Kidney (tissue), 14 donors: ENCODE results near the gene FAM131A. TPM values are rescaled to one million over a fixed set of nuclear protein-coding genes. Genes with fewer than 3 reads are reported as not detected.
A peak's percentile ranks its signal among the peaks of the same experiment; 100 is the strongest.

ENCODE experiments used
- DNase-seq, 5 donors: peaks; one replicate each; pipeline ENCODE4 v3.0.0-alpha.2; 2013 to 2020
- FAIRE-seq: peaks from 2 replicates; lab custom pipeline; 2012; peaks lifted over from hg19 to GRCh38; lab: Jason Lieb, UNC
- H3K27ac ChIP-seq, 2 donors: one replicate each; pipeline ENCODE4 v1.7.0; 2013; ENCODE audit warnings: low read depth in 2 of 2, low read length in 2 of 2, inconsistent platforms in 1 of 2
- H3K27me3 ChIP-seq: one replicate; pipeline ENCODE4 v1.7.1; 2013; ENCODE audit warnings: low read length, inconsistent platforms; ENCODE audit not compliant: control insufficient read depth, insufficient read depth
- H3K36me3 ChIP-seq, 3 donors: one replicate each; pipeline versions ENCODE4 v1.7.0 to v1.7.1; 2013; ENCODE audit warnings: low read length in 3 of 3, control low read depth in 1 of 3, inconsistent platforms in 1 of 3; ENCODE audit not compliant: insufficient read depth in 3 of 3, control insufficient read depth in 2 of 3
- H3K4me1 ChIP-seq, 3 donors: one replicate each; pipeline versions ENCODE4 v1.7.0 to v1.7.1; 2013; ENCODE audit warnings: low read length in 3 of 3, inconsistent platforms in 1 of 3, low read depth in 1 of 3; ENCODE audit not compliant: control insufficient read depth in 2 of 3, insufficient read depth in 2 of 3
- H3K4me3 ChIP-seq, 3 donors: one replicate each; pipeline versions ENCODE4 v1.7.0 to v1.8.1; 2013; ENCODE audit warnings: low read length in 3 of 3, control low read depth in 1 of 3, inconsistent platforms in 1 of 3
- H3K9ac ChIP-seq, 3 donors: one replicate each; pipeline versions ENCODE4 v1.7.0 to v1.7.1; 2013; ENCODE audit warnings: low read length in 3 of 3, control low read depth in 1 of 3, inconsistent platforms in 1 of 3
- H3K9me3 ChIP-seq, 3 donors: one replicate each; pipeline versions ENCODE4 v1.7.0 to v1.7.1; 2013; ENCODE audit warnings: low read length in 3 of 3, control low read depth in 1 of 3, inconsistent platforms in 1 of 3; ENCODE audit not compliant: control insufficient read depth in 2 of 3, insufficient read depth in 1 of 3
- intact Hi-C: fragments of 100-400 bp; cut with DNase I; formaldehyde crosslinking; loops from one replicate; pipeline ENCODE4 v1.11.1; 2022
- polyA plus RNA-seq: library from polyadenylated mRNA; stranded (reverse); fragments of 350-450 nt; fragmentation: Illumina TruSeq; extraction: RNeasy Lipid Tissue Mini Kit (QIAGEN cat#74804); gene quantifications from one replicate; pipeline ENCODE4 v1.2.3, GENCODE V29; 2014; ENCODE audit warnings: low read depth, low replicate concordance; ENCODE audit not compliant: insufficient read depth
- total RNA-seq: library from RNA; stranded (reverse); fragmentation: NEBNext Ultra II Directional; extraction: Animal tissue kit (Norgen Biotek cat#: 25700); gene quantifications from one replicate; pipeline ENCODE4 v1.2.1, GENCODE V29; 2021
- TF ChIP-seq, protein P1 (sequence below): IDR thresholded peaks from 3 replicates; pipeline ENCODE4 v1.5.1; 2012; ENCODE audit warnings: mild to moderate bottlenecking, moderate library complexity, borderline replicate concordance; ENCODE audit not compliant: insufficient read depth; ENCODE audit errors: extremely low read depth
- donor health status: control.
- donor health status: control.
- donor health status: control.
- donor health status: control.
- donor health status: control.
- donor health status: DM: yes; HTN: yes; CAD: no.
- donor health status: Normal renal cell carcinoma (clear cell type).

The FAM131A gene
- total and polyA plus RNA-seq, 2 donors from 2014 or later = 14.0 to 20.1 TPM

DNA sequence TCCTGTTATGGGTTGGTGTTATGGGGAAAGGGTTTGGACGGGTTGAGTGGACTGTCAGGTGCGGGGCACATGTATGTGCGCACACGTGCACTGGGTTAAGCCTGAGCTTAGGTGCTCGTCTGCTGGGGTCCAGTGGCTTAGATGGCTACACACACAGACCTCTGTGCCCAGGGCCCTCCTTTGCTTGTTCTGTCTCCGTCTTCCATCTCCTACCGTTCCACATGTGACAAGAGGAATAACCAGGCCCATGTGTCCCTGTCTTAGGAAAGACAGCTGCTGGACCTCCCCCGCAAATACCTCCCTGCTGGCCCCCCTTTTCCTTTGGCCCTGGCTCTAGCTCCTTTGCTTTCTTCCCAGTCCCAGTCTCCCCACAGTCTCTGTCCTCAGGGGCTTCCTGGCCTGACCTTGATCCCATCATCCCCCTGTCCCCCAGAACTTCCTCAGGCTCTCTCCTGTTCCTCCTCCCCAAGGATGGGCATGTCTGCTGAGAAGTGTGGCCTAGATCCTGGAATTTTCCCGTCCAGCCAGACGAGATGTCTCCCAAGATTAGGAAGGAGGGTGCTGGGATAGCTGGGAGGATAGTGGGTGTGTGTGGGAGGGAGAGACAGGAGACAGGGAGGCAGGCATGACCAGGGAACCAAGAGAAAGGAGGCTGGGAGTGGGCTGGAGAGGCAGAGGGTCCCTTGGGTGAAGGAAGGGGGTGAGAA lies 41.4 kb downstream of the FAM131A start:
- FAIRE-seq (no peak), DNase-seq (peak in 2 of 5 donors; percentile 42 to 75)
- Histone ChIP-seq H3K36me3 (no peaks in the 10 kb centered on the region), H3K27me3 (peaks cover 4% of the 10 kb centered on the region), H3K27ac (peak overlapping the region; percentile 80 to 86), H3K9ac (peak overlapping the region in 1 of 3 donors; percentile 51), H3K4me3 (peak overlapping the region; percentile 24 to 32 (median 25)), H3K9me3 (no peaks in the 10 kb centered on the region), H3K4me1 (peaks cover 2 to 24% (median 4%) of the 10 kb centered on the region in 3 donors)
- intact Hi-C loops = loop anchor here (10.0 kb wide), 1 partner anchor 166 kb away; no protein-coding TSS in a partner anchor
- TF ChIP-seq, protein P1, sequence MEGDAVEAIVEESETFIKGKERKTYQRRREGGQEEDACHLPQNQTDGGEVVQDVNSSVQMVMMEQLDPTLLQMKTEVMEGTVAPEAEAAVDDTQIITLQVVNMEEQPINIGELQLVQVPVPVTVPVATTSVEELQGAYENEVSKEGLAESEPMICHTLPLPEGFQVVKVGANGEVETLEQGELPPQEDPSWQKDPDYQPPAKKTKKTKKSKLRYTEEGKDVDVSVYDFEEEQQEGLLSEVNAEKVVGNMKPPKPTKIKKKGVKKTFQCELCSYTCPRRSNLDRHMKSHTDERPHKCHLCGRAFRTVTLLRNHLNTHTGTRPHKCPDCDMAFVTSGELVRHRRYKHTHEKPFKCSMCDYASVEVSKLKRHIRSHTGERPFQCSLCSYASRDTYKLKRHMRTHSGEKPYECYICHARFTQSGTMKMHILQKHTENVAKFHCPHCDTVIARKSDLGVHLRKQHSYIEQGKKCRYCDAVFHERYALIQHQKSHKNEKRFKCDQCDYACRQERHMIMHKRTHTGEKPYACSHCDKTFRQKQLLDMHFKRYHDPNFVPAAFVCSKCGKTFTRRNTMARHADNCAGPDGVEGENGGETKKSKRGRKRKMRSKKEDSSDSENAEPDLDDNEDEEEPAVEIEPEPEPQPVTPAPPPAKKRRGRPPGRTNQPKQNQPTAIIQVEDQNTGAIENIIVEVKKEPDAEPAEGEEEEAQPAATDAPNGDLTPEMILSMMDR = no peak

DNA sequence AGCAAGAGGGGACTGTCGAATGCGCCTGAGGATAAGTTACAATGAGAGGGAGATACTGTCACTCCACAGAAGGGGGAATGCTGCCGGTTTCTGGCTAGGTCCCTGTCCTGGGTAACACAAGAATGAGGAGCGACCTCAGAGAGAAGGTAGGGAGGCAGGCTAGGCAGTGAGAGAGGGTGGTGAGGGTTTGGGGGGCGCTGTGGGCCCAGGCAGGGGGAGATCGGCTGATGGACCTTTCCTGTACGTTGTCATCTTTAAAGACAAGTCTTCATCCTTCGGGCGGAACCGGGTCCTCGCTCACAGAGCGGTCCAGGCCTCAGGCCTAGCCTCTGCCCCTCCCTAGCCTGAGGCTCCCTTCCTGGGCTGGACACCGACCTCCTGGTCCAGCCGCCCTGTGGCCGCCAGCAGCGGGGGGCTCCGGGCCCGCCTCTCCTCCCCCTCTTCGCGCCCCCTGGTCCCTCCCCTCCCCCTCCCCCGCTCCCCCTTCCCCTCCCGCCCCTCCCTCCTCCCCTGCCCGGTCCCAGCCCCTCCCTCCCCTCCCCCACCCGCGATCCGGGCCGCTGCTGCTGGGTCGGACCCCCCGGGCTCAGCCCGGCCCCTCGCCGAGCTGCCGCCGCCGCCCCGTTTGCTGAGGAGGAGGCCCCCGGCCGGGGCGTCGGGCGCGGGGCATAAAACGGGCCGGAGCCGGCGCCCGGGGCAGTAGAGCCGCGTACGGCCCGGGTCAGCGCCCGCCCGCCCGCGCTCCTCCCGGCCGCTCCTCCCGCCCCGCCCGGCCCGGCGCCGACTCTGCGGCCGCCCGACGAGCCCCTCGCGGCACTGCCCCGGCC lies 42.2 kb downstream of the FAM131A start, which contains the start of gene CHRD:
Gene CHRD (plus strand): TSS at position 697 of the 827 bp plus-strand sequence. CDS start 265 bp downstream, outside the sequence.
- peak in 3 of 5 donors; percentile 52 to 87 (median 76) for DNase-seq
- no peaks in the 10 kb centered on the region for H3K9me3 ChIP-seq
- peaks cover 2 to 24% (median 4%) of the 10 kb centered on the region in 3 donors for H3K4me1 ChIP-seq
- H3K36me3 ChIP-seq = no peaks in the 10 kb centered on the region
- intact Hi-C loops = loop anchor here (10.0 kb wide), 1 partner anchor 165 kb away; no protein-coding TSS in a partner anchor
- H3K27me3 ChIP-seq = peaks cover 4% of the 10 kb centered on the region
- TF ChIP-seq, protein P1 = no peak
- FAIRE-seq = no peak
- peak within 1 kb of the TSS; percentile 80 to 86 for H3K27ac ChIP-seq
- peak within 1 kb of the TSS in 2 of 3 donors; percentile 51 to 55 for H3K9ac ChIP-seq
- peak within 1 kb of the TSS; percentile 31 to 60 (median 49) for H3K4me3 ChIP-seq

DNA sequence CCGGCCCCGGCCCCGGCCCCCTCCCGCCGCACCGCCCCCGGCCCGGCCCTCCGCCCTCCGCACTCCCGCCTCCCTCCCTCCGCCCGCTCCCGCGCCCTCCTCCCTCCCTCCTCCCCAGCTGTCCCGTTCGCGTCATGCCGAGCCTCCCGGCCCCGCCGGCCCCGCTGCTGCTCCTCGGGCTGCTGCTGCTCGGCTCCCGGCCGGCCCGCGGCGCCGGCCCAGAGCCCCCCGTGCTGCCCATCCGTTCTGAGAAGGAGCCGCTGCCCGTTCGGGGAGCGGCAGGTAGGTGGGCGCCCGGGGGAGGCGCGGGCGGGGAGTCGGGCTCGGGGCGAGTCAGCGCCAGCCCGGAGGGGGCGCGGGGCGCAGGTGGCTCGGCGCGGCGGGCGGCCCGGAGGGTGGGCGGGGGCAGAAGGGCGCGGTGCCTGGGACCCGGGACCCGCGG lies 42.8 kb downstream of the FAM131A start:
- H3K27me3 ChIP-seq = peaks cover 4% of the 10 kb centered on the region
- H3K27ac ChIP-seq = no peak overlapping the region
- H3K9me3 ChIP-seq = no peaks in the 10 kb centered on the region
- DNase-seq (peak; percentile 72 to 93 (median 85)), FAIRE-seq (no peak)
- peak overlapping the region in 1 of 3 donors; percentile 49 for H3K4me3 ChIP-seq
- intact Hi-C loops = no loop called here
- H3K36me3 ChIP-seq = no peaks in the 10 kb centered on the region
- peaks cover 2 to 24% (median 4%) of the 10 kb centered on the region in 3 donors for H3K4me1 ChIP-seq
- TF ChIP-seq, protein P1 = no peak
- H3K9ac ChIP-seq = no peak overlapping the region
